HEK293 (cell line): ENCODE measurements around the gene SEC61G.

ENCODE experiments used
- CTCF ChIA-PET: fragments of 350-600 bp; formaldehyde crosslinking; extraction: SDS; loops from one replicate; lab custom pipeline; 2021; ENCODE audit warnings: antibody characterized with exemption; lab: Yijun Ruan, JAX
- POLR2A ChIA-PET: fragments of 300-600 bp; formaldehyde crosslinking; extraction: SDS; loops from one replicate; lab custom pipeline; 2020; ENCODE audit warnings: antibody characterized with exemption, inconsistent platforms; lab: Yijun Ruan, JAX
- H3K27ac ChIP-seq: fragments of 200-500 bp; sonication (Bioruptor generic); 2 replicates; pipeline ENCODE4 v1.5.1; 2014; ENCODE audit warnings: low read depth, low read length, control low read depth, inconsistent platforms; ENCODE audit errors: extremely low read depth
- H3K36me3 ChIP-seq, 2 experiments: fragments of 200-500 bp in 1 of 2; sonication (Bioruptor generic) in 1 of 2; 1 replicate in 1 of 2; 2 replicates in 1 of 2; pipeline ENCODE4 v1.5.1; 2014 to 2017; ENCODE audit warnings: inconsistent platforms in 2 of 2, low read length in 2 of 2; ENCODE audit not compliant: control insufficient read depth in 2 of 2, insufficient read depth in 1 of 2
- H3K4me1 ChIP-seq: fragments of 200-500 bp; sonication (Bioruptor generic); 2 replicates; pipeline ENCODE4 v1.5.1; 2014; ENCODE audit warnings: mild to moderate bottlenecking, low read length, inconsistent platforms; ENCODE audit not compliant: control insufficient read depth, insufficient read depth
- H3K4me3 ChIP-seq: 2 replicates; pipeline ENCODE4 v1.5.1; 2011; ENCODE audit warnings: low read depth, mild to moderate bottlenecking, control low read depth, low read length, moderate library complexity
- H3K9me3 ChIP-seq: fragments of 200-500 bp; sonication (Bioruptor generic); 2 replicates; pipeline ENCODE4 v1.5.1; 2014; ENCODE audit warnings: low read depth, low read length, inconsistent platforms; ENCODE audit not compliant: control insufficient read depth, insufficient read depth
- HIC1 ChIP-seq: fragments of 450-650 bp; formaldehyde crosslinking; IDR thresholded peaks from 2 replicates; pipeline ENCODE4 v1.5.1; 2016; ENCODE audit warnings: missing biosample characterization, missing genetic modification characterization
- HOXC10 ChIP-seq: sonication (generic); formaldehyde crosslinking; IDR thresholded peaks from 2 replicates; pipeline ENCODE4 v1.8.1; 2023; ENCODE audit warnings: mild to moderate bottlenecking, missing genetic modification reagents
- KLF17 ChIP-seq: fragments of 450-650 bp; formaldehyde crosslinking; IDR thresholded peaks from 2 replicates; pipeline ENCODE4 v1.5.1; 2016; ENCODE audit warnings: missing biosample characterization, missing genetic modification characterization
- PRDM10 ChIP-seq: fragments of 450-650 bp; formaldehyde crosslinking; IDR thresholded peaks from 2 replicates; pipeline ENCODE4 v1.5.1; 2016; ENCODE audit warnings: missing biosample characterization, missing genetic modification characterization
- REST ChIP-seq: fragments of 450-650 bp; formaldehyde crosslinking; IDR thresholded peaks from 2 replicates; pipeline ENCODE4 v1.5.1; 2016; ENCODE audit warnings: missing biosample characterization, missing genetic modification characterization
- ZBTB49 ChIP-seq: fragments of 450-650 bp; formaldehyde crosslinking; IDR thresholded peaks from 2 replicates; pipeline ENCODE4 v1.5.1; 2016; ENCODE audit warnings: missing biosample characterization, missing genetic modification characterization, low read depth
- ZFP69B ChIP-seq: fragments of 450-650 bp; formaldehyde crosslinking; IDR thresholded peaks from 2 replicates; pipeline ENCODE4 v1.5.1; 2016; ENCODE audit warnings: missing biosample characterization, missing genetic modification characterization
- ZNF16 ChIP-seq: fragments of 450-650 bp; formaldehyde crosslinking; IDR thresholded peaks from 2 replicates; pipeline ENCODE4 v1.5.1; 2016; ENCODE audit warnings: low read depth, missing biosample characterization, missing genetic modification characterization
- ZNF449 ChIP-seq: fragments of 450-650 bp; formaldehyde crosslinking; IDR thresholded peaks from 2 replicates; pipeline ENCODE4 v1.5.1; 2017; ENCODE audit warnings: missing biosample characterization, mild to moderate bottlenecking, missing genetic modification characterization, moderate library complexity
- ZNF473 ChIP-seq: fragments of 450-650 bp; formaldehyde crosslinking; IDR thresholded peaks from 2 replicates; pipeline ENCODE4 v1.5.1; 2017; ENCODE audit warnings: missing biosample characterization, missing genetic modification characterization
- ZNF629 ChIP-seq: fragments of 450-650 bp; formaldehyde crosslinking; IDR thresholded peaks from 2 replicates; pipeline ENCODE4 v1.5.1; 2017; ENCODE audit warnings: missing biosample characterization, missing genetic modification characterization
- ZNF664 ChIP-seq: fragments of 450-650 bp; formaldehyde crosslinking; IDR thresholded peaks from 2 replicates; pipeline ENCODE4 v1.5.1; 2016; ENCODE audit warnings: missing biosample characterization, missing genetic modification characterization
- ZSCAN16 ChIP-seq: fragments of 450-650 bp; formaldehyde crosslinking; IDR thresholded peaks from 2 replicates; pipeline ENCODE4 v1.5.1; 2016; ENCODE audit warnings: missing biosample characterization, missing genetic modification characterization
- ZSCAN4 ChIP-seq: fragments of 450-650 bp; formaldehyde crosslinking; IDR thresholded peaks from 2 replicates; pipeline ENCODE4 v1.5.1; 2017; ENCODE audit warnings: missing biosample characterization, missing genetic modification characterization
- ZSCAN5A ChIP-seq: fragments of 450-650 bp; formaldehyde crosslinking; IDR thresholded peaks from 2 replicates; pipeline ENCODE4 v1.5.1; 2016; ENCODE audit warnings: missing biosample characterization, missing genetic modification characterization

Gene SEC61G

GRCh38 chr7:54722026-54722425 is 37.0 kb downstream of the SEC61G start:
- ChIA-PET CTCF (interaction anchor here (0.6 kb wide), 1 partner anchor 79 kb away, joined by 5 read pairs; no protein-coding TSS in a partner anchor), POLR2A (no interaction called here)
- Histone ChIP-seq H3K36me3 (no peaks in the 10 kb centered on the region), H3K27ac (no peak overlapping the region), H3K4me3 (no peak overlapping the region), H3K9me3 (no peaks in the 10 kb centered on the region), H3K4me1 (no peaks in the 10 kb centered on the region)
- no peak for TF ChIP-seq ZNF16 (tag by site-specific recombination)
- TF ChIP-seq REST (tag by site-specific recombination): peak; percentile 57
- 0 out of 2 replicates have a peak, but pooled peaks have one; percentile 33 for TF ChIP-seq ZSCAN4 (tag by site-specific recombination)
- no peak for TF ChIP-seq KLF17 (tag by site-specific recombination)
- no peak for TF ChIP-seq ZNF449
- TF ChIP-seq ZNF473 (tag by site-specific recombination): no peak

- H3K4me3 ChIP-seq: no peak overlapping the region
- H3K36me3 ChIP-seq: no peaks in the 10 kb centered on the region
- ChIA-PET POLR2A (no interaction called here), CTCF (no interaction called here)
- no peaks in the 10 kb centered on the region for H3K4me1 ChIP-seq
- H3K27ac ChIP-seq: no peak overlapping the region
- no peaks in the 10 kb centered on the region for H3K9me3 ChIP-seq
- TF ChIP-seq ZNF629 (tag by site-specific recombination): no peak
- TF ChIP-seq KLF17 (tag by site-specific recombination): no peak
- no peak for TF ChIP-seq ZNF664
- TF ChIP-seq ZSCAN16 (tag by site-specific recombination): no peak
- TF ChIP-seq ZFP69B (tag by site-specific recombination): no peak
- no peak for TF ChIP-seq PRDM10
- TF ChIP-seq ZBTB49: no peak
- TF ChIP-seq HIC1 (tag by site-specific recombination): no peak
- no peak for TF ChIP-seq HOXC10 (CRISPR knock-in tag)
- no peak for TF ChIP-seq ZSCAN5A
These were observed 39.0 kb downstream of the SEC61G start for GRCh38 chr7:54719974-54720373.
